ENCODE data around the gene SRL.

SRL gene

DNA sequence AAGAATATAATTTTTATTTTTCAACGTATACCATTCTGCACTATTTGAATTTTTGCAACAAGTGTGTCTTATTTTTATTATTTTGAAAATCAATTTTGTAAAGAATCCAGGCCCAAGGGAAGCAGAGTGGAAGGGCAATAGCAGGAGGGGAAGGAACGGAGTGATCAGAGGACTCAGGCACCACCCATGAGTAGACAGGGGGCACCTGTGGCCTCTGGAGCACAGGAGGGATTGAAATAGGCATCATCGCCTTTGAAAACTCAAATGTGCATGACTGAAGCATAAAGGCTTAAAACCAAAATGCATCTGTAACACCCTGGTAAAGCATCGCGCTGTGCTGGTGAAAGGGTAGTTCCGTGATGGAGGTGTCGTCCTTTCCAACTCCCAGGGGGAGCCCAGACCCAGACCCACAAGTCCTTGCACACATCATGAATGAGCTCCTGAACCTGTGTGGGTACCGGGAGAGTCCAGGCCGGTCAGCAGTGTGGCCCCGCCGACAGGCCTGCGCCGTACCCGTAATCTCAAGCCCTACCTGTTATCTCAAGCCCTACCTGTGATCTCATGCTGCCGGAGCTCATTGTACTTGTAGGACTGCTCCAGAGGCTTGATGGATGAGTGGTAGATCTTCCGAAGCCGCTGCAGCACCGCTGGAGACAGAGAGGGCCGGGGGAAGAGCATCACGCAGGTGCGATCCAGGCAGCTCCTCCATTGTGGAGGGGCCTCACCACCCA is 39.1 kb downstream of the SRL start:
- DNase-seq (ENCODE audit: low read depth in 3 of 3) = no peak

DNA sequence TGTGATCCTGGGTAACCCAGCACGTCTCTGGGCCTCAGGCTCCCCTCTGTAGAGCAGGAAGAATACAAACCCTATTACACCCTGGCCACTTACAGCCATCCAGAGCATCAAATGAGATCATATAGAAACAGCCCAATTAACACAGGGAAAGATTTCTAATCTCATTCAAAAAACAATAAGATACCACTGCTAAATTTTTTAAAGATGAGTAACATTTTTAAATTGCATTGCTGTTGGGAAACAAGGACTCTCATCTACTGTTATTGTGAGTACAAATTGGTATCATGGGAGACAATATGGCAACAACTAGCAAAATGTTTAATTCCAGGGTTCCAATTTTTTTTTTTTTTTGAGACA is 41.1 kb downstream of the SRL start:
- no peak for DNase-seq (ENCODE audit: low read depth in 3 of 3)

DNA sequence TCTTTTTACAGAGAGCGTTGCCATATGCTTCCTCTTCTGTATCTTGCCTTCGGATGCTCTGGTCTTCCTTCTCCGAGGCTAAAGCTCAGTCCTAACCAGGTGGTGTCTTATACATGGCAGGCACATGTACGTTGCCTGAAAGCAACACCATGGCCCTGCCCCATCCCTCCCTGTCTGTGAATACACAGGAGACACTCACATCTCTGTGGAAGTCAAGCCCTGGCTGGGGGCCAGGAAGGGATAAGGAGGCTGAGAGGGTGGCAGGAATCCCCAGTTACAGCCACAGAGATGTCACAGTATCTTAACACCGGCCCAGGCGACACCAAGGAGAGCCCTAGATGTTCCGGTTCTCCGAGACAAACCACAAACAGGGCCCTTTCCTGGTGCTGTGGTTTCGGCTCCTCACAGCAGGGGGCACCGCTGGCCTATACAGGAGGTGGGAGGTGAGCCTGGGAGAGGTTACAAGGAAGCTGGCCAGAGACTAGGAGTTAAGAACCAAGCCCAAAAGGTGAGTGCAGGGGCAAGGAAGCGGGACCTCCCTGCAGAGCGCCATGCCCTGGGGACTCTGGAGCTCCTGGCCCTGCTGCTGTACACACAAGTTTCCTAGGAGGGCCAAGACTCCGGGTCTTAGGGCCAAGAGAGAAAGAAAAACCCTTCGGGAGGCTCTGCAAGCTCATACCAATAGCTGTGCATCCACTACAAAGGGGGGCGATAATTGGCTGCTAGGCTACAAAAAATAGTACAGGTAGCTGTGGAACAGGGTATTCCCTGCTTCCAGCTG is 41.7 kb downstream of the SRL start:
- DNase-seq (ENCODE audit: low read depth in 3 of 3) = no peak

DNA sequence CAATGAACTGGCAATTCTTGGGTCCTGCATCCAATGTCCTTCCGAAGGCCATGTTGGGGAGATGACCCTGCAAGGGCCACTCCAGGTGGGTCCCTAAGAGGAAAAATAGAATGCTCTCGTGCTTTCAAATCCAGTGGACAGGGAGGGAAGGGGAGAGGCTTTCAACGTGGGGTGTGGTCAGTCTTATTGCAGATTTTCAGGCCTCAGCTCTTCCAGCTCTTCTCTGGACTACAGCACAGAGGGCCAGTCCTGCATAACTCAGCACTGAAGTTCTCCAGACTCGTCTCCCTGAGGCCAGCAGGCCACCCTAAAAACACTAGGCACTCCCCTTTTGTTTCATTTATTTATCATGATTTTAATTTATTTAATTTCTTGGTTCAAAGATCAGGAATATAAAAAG is 43.1 kb downstream of the SRL start:
- DNase-seq (ENCODE audit: low read depth in 3 of 3) = no peak

DNA sequence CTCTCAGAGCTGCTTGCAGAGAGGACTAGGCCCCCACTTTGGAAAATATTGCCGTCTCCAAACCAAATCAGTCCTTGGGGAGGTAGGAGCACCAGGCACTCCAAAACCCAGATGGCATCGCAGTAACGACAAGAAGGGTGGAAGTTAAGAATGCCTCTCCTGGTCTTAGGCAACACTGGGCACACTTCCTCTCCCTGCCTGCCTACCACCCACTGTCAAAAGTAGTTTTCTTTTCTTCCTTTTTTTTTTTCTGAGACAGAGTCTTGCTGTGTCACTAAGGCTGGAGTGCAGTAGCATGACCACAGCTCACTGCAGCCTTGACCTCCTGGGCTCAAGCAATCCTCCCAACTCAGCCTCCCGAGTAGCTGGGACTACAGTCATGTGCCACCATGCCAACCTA is 47.2 kb downstream of the SRL start:
- no peak for DNase-seq (ENCODE audit: low read depth in 3 of 3)

DNA sequence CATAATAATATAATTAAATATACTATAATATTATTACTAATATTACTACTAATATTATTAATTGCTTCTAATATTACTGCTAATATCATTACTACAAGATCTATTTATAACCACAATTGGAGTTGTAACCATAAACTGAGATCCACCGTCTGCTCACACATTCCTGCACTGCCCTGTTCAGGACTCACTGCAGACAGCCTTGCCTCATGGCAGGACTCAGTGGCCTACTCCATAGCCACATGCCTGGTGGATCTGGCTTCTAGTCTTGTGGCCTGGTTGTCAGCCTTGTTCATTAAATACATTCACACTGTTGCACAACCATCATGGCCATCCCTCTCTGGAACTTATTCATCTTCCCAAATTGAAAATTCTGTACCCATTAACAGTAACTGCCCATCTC is 48.0 kb downstream of the SRL start:
- no peak for DNase-seq (ENCODE audit: low read depth in 3 of 3)

DNA sequence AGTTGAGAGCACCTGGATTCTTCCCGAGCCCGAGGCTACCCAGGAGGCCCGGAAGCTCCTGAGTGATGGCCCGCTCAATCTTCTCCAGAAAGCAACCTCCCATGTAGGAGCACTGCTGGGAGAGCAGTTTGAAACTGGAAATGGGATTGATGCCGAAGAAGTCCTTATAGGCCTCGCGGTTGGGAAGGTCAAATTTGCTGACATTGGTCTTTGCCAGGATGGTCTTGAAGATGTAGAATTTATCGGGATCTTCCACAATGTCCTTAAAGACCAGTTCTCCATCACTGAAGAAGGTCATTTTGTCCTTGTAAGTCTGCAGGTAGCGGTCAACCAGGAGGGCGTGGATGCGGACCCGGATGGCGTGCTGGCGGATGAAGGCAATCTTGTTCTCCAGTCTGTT is 49.7 kb downstream of the SRL start:
- DNase-seq (ENCODE audit: low read depth in 3 of 3) = no peak

DNA sequence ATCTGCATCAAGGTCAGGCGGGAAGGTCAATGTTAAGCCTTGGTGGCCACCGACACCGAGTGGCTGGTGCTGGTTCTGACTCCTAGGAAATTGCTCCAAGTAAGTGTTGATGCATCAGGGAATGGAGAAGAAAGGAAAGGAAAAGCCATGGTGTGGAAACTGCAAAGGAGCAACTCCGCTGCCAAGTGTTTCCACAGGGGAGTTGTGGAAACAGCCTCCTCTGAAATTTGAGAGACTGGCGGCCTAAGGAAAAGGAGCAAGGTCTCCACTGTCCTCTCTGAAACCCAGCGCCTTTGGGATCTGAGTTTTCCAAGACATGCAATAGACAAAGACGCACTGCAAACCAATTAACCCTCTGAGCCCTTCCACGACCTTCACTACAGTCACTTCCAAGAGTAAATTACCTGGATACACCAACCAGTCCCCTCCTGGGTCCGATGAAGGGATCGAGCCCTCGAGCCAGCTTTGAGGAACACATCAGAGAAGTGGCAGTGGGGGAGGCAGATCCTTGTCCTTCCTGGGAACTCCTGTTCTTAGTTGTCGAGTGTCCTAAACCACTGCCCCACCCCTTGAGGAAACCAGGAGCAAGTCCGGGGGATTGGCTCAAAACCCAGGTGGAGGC is 51.1 kb downstream of the SRL start:
- DNase-seq (ENCODE audit: low read depth in 3 of 3) = no peak

DNA sequence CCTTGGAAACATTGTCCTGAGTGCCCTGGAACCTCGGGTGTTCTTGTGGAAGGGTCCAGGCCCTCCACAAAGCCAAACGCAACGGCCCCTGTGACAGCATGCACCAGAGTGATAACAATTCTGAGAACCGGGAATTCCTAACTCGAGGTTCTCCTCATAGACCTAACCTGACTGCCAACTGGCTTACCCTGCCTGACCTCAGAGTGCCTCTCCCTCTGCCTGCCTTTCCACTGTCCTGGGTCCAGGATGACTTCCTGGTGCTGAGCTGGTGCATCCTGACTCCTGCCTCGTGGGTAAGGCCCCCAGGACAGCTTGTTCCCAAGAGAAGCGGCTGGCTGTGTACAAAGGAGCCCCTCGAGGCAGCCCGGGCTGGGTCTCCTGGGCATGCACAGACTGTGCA is 51.8 kb downstream of the SRL start:
- DNase-seq (ENCODE audit: low read depth in 3 of 3) = no peak

DNA sequence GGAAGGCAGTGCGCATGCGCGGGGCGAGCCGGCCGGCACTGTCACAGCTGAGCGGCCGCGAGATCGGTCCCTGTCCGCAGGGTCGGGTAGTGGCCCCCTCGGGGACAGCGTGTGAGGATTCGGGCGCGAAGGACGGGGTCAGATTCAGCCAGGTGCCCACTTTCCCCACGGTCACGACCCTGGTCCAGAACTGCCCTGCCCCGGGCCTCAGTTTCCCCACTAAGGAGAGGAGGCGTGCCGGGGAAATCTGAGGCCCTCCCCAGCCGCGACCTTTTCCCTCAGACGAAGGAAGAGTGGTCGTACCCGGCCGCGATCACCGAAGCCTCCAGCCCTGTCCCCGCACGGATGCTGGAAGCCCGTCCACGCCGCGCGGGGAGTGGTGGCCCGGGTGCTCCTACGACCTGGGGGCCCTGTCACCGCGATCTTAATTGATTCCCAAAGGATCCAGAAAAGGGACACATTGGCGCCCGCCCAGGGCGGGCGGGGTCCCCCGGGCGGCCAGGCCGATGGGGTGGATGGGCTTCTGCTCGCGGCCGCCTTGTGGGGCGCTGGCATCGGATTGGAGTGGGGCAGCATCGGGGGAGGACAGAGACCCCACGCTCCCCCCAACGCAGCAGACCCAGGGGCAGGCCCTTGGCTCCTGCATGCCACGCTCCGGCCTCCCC is 57.7 kb downstream of the SRL start:
- DNase-seq (ENCODE audit: low read depth in 3 of 3) = no peak

DNA sequence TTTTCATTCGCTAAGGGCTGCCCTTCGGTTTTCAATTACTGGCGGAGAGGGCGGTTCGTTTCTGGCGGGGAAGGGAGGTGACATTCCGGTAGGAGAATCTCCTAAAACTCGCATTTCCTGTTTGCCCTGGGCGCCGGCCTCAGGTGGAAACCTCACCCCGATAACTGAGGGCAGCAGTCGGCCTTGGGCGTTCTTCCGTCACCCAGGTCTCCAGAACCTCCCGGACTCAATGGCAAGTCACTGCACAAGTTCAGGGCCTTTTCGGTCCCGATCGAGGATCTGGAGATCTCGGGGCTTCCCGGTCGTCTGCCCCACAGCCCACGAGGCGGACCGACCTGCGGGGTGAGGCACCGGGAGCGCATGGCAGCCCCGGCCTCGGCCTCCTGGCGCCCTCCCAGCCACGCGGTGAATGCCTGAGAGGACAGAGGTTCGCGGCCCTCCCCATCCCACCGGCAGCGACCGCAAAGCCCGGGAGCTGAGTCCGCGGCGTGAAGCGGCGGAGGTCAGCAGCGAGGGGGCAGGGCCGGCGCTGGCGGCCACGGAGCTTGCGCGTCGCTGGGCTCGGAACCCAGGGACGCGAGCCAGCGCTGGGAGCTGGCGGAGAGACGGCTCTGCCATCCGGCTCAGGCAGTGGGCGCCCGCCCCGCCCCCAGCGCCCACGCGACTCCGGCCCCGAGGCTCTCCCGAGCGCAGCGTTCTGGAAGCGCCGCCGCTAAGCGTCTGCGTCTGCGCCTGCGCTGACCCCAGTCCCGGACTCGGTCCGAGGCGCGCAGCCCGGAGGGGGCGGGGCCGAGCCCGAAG is 58.4 kb downstream of the SRL start:
- peak; percentile 84 to 87 (median 87) for DNase-seq (ENCODE audit: low read depth in 3 of 3)

DNA sequence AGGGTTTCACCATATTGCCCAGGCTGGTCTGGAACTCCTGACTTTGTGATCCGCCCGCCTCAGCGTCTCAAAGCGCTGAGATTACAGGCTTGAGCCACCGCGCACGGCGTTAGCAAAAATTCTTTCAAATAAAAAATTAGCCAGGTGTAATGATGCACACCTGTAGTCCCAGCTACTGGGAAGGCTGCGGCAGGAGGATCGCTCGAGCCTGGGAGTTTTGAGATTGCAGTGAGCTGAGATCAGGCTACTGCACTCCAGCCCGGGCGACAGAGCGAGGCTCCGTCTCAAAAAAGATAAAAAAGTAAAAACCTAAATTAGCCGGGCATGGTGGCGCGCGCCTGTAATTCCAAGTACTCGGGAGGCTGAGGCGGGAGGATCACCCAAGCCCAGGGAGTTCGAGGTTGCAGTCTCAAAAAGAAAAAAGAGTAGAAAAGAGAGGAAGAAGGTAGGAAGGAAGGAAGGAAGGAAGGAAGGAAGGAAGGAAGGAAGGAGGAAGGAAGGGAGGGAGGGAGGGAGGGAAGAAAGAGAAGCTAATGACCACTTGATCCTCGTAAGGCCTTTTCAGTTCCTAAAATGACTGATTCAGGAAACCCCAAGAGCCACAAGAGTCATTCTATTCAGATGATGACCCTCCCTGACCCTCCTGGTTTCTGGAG is 59.2 kb downstream of the SRL start:
- no peak for DNase-seq (ENCODE audit: low read depth in 3 of 3)

DNA sequence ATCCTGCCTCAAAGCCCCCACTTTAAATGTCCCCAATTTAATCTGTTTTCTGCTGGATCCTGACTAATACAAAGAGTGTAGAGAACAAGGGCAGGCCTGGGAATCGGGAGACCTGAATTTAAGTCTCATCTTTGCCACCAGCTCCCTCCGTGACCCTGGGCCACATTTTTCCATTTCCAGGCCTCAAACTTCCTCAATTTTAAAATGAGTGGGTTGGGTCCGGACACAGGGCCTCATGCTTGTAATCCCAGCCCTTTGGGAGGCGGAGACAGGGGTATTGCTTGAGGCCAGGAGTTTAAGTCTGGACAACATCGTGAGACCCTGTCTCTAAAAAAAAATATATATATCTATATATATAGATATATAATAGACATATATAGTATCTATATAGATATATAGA is 61.4 kb downstream of the SRL start:
- no peak for DNase-seq (ENCODE audit: low read depth in 3 of 3)

DNA sequence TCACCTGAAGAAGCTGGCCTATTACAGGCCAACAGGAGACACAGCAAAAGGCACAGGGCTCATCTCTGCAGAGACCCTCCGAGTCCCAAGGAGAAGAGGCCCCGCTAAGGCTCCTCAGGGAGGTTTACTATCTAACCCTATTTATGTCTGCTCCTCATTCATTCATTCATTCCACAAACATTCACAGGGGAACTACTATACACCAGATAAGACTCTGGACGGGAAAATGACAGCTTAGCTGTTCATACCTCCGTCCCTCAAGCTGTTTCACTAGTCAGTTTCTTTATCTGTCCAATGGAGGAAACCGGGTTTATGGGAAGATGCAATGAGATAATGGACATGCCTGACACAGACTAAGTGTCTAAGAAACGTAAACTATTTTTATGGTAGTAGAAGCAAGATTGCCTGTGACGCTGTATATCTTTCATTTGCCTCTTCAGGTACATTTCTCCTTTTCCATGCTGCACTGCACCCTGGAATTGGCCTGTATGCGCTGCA is 62.1 kb downstream of the SRL start:
- no peak for DNase-seq (ENCODE audit: low read depth in 3 of 3)

DNA sequence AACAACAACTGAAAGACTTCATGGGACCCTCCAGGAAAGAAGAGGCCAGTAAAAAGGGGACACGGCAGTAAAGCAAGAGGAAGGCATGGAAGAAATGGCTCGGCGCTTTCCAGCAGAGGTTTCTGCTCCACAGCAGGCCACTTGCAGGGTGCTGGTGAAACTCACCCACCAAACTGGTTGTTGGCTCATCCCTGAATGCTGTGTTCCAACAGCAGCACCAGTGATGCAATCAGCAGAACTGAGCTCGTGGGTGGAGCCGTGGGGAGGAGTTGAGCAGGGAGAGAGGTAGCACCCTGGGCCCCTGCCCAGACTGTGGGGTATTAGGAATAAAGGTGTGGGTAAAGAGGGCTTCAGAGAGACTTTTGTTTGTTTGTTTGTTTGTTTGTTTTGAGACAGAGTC is 62.9 kb downstream of the SRL start:
- DNase-seq (ENCODE audit: low read depth in 3 of 3) = no peak

DNA sequence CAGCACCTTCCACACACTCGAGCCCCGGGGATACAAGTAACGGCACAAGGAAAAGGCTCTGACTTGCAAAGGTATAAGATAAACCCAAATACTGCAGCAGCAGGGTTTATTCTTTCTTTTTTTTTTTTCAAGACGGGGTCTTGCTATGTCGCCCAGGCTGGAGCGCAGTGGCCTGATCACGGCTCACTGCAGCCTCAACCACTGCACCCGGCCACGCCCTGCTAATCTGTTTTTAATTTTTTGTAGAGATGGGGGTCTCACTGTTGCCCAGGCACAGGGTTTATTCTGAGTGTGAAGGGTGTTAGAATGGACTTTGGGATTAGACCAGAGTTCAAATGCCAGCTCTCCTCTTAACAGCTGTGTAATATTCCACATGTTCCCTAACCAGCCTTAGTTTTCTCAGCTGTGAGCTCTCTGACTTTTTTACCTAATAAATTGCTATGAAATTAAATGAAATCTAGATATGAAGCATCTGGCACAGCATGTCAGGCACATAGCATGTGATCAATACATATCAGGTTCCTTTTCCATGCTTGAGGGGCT is 63.3 kb downstream of the SRL start:
- no peak for DNase-seq (ENCODE audit: low read depth in 3 of 3)

DNA sequence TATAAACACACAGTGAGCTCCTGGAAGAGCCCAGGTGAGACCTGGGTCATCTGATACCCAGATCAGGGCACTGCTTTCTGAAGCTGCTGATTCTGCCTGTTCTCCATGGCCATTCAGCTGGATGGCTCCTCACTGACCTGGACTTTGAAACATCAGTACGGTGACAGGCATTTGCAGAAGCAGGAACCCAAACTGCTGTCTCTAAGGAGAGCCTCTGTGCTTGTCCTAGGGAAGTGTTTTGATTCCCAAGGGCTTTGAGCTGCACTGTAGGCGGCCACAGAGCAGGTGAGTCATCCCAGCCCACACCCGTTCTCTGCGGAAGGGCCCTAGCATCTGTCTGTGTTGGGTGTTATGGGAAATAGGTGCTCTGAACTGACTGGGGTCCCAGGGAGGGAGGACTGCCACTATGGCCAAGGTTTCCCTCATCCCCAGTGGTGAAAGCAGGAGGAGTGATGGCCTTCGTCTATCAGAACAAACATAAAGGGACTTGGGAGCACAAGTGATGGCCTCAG is 64.9 kb downstream of the SRL start:
- DNase-seq (ENCODE audit: low read depth in 3 of 3) = no peak

DNA sequence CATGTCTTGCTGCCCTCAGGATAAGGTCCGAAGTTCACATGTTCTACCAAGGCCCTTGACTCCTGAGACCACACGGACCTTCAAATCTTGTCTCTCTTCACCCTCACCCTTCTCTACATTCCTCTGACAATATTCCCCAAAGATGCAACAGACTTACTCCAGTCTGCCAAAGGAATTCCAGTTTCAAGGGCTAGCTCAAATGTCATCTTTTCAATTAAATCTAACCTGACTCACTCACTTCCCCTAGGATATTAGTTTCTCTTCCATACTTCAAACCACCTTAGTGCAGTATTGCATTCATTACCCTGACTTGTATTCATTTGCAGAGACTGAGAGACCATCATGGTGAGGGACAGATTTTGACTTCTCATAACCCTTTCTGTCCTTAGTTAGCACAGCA is 66.0 kb downstream of the SRL start:
- DNase-seq (ENCODE audit: low read depth in 3 of 3) = no peak

DNA sequence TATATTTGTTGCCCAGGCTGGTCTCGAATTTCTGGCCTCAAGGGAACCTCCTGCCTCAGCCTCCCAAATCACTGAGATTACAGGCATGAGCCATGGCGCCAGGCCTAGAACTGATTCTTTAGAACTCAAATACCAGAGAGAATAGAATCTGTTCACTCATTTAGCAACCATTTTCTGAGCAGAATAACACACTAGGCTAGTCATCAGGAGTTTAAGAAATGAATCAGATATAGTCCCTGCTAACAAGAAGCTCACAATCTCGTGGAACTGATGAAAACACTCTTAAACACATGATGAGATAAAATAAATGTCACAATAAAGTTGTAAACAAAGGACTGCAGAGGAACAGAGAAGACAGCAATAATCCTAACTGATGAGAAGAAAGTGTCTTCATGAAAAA is 69.8 kb downstream of the SRL start:
- no peak for DNase-seq (ENCODE audit: low read depth in 3 of 3)

DNA sequence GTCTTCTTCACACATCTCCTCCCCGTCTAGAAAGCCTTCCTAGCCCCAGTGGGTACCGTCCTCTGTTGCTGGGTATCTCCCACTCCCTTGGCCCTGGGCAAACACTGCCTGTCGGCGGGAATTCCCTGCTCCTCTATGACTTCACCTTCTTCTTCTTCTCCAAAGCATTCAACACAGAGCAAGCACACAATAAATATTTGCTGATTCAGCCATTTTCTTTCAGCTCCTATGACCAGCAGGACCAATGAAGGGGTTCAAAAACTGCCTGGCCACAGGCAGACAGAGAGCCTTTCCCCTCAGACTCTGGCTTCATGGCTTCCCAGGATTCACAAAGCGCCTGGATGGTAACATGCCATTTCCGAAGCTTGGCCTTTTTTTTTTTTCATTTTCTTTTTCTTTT is 72.5 kb downstream of the SRL start:
- DNase-seq (ENCODE audit: low read depth in 3 of 3) = no peak

DNA sequence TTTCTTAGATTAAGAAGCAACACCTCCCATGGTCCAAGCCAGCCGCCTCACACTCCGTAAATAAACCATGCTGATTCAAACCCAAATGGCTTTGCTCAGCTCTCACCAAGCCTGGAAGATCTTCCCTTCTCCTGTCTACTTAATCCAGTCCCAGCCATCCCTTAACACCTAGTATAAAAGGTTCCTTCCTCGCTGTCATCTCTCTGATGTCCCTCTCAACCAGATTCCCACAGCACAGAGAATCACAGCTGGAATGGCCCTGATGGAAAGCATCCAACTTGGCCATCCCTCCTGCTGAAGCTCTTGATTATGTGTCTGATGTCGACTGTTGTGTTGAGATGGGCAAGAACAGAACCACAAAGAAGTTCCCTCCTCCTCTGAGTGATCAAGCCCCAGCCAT is 75.1 kb downstream of the SRL start:
- DNase-seq (ENCODE audit: low read depth in 3 of 3) = no peak

Data from stimulated activated CD4-positive, alpha-beta T cell treated with anti-CD3 and anti-CD28 coated beads, TNF-alpha, amount 100 ng/mL, for 48 hours (primary cell).